HG02588 (cell line): ENCODE results near the gene SSPN.
"Not testable (repeated sequence)": the region's sequence is repeated elsewhere in the genome, so short reads cannot be mapped to it uniquely, and the experiment has no call there.

Experiments used
- ATAC-seq: cut with Tn5 transposase; IDR thresholded peaks from one replicate; pipeline ENCODE4 v1.9.1; 2021; ENCODE audit warnings: mild to moderate bottlenecking, moderate library complexity; ENCODE audit not compliant: unreplicated experiment

Gene SSPN

GRCh38 chr12:26226629-26227360 lies 31.4 kb downstream of the SSPN start:
- no peak for ATAC-seq

- no peak for ATAC-seq
Observed at GRCh38 chr12:26227361-26227745, 32.0 kb downstream of the SSPN start.

GRCh38 chr12:26229910-26230309 lies 34.5 kb downstream of the SSPN start:
- no peak for ATAC-seq

GRCh38 chr12:26231470-26231869 lies 36.1 kb downstream of the SSPN start:
- ATAC-seq: no peak

GRCh38 chr12:26231921-26232320 lies 36.5 kb downstream of the SSPN start:
- no peak for ATAC-seq

- ATAC-seq: no peak
Observed at GRCh38 chr12:26233631-26234030, 38.3 kb downstream of the SSPN start.

- not testable (repeated sequence) for ATAC-seq
Observed at GRCh38 chr12:26235465-26235864, 40.1 kb downstream of the SSPN start.

GRCh38 chr12:26238341-26239121 lies 43.2 kb downstream of the SSPN start:
- no peak for ATAC-seq

- no peak for ATAC-seq
Observed at GRCh38 chr12:26239122-26239851, 43.9 kb downstream of the SSPN start.

GRCh38 chr12:26239852-26240815 lies 44.8 kb downstream of the SSPN start:
- ATAC-seq: no peak

GRCh38 chr12:26241080-26241479 lies 45.7 kb downstream of the SSPN start:
- no peak for ATAC-seq

- ATAC-seq: no peak
Observed at GRCh38 chr12:26242683-26243082, 47.3 kb downstream of the SSPN start.

GRCh38 chr12:26244503-26244902 lies 49.1 kb downstream of the SSPN start:
- no peak for ATAC-seq

GRCh38 chr12:26245175-26245942 lies 50.0 kb downstream of the SSPN start:
- no peak for ATAC-seq

- no peak for ATAC-seq
Observed at GRCh38 chr12:26246483-26247164, 51.3 kb downstream of the SSPN start.

- ATAC-seq: no peak
Observed at GRCh38 chr12:26247873-26248272, 52.5 kb downstream of the SSPN start.

GRCh38 chr12:26250801-26251200 lies 55.4 kb downstream of the SSPN start:
- ATAC-seq: no peak

GRCh38 chr12:26251600-26251999 lies 56.2 kb downstream of the SSPN start:
- no peak for ATAC-seq

- no peak for ATAC-seq
Observed at GRCh38 chr12:26252946-26253345, 57.6 kb downstream of the SSPN start.
